Nephron (organoid): ENCODE measurements around the gene TOR1A.

ENCODE experiments used
- H3K27ac Mint-ChIP-seq, 3 experiments: 2 replicates each; pipeline ENCODE4 v1.8.0; 2020; ENCODE audit warnings: mixed read lengths in 3 of 3, mild to moderate bottlenecking in 2 of 3, moderate library complexity in 1 of 3
- H3K27me3 Mint-ChIP-seq: 2 replicates; pipeline ENCODE4 v1.8.0; 2021; ENCODE audit warnings: low read depth, mild to moderate bottlenecking, moderate library complexity, mixed read lengths
- H3K36me3 Mint-ChIP-seq: 2 replicates; pipeline ENCODE4 v1.8.0; 2020; ENCODE audit warnings: low read depth, mixed read lengths
- H3K4me1 Mint-ChIP-seq: 2 replicates; pipeline ENCODE4 v1.8.0; 2020; ENCODE audit warnings: mixed read lengths
- H3K4me3 Mint-ChIP-seq, 3 experiments: 2 replicates each; pipeline ENCODE4 v1.8.0; 2020; ENCODE audit warnings: mild to moderate bottlenecking in 3 of 3, mixed read lengths in 3 of 3, moderate library complexity in 2 of 3
- H3K9me3 Mint-ChIP-seq: 2 replicates; pipeline ENCODE4 v1.8.0; 2020; ENCODE audit warnings: mixed read lengths
- CTCF ChIP-seq, 3 experiments: fragments of 200-600 bp; sonication (generic); IDR thresholded peaks; one replicate each; pipeline ENCODE4 v1.5.0; 2021; ENCODE audit warnings: antibody characterized with exemption in 3 of 3; ENCODE audit not compliant: unreplicated experiment in 3 of 3

Gene TOR1A

GRCh38 chr9:129861447-129861827 lies 37.5 kb upstream of the TOR1A start:
- no peak for TF ChIP-seq CTCF (IDR thresholded peaks at IDR 0.05; ENCODE audit: unreplicated experiment in 3 of 3)
- no peaks in the 10 kb centered on the region for H3K9me3 Mint-ChIP-seq
- peaks cover 38% of the 10 kb centered on the region for H3K36me3 Mint-ChIP-seq
- H3K4me1 Mint-ChIP-seq: no peaks in the 10 kb centered on the region
- H3K27me3 Mint-ChIP-seq: peaks cover 5% of the 10 kb centered on the region
- no peak overlapping the region for H3K4me3 Mint-ChIP-seq
- H3K27ac Mint-ChIP-seq: no peak overlapping the region

- no peaks in the 10 kb centered on the region for H3K9me3 Mint-ChIP-seq
- peaks cover 35% of the 10 kb centered on the region for H3K36me3 Mint-ChIP-seq
- TF ChIP-seq CTCF (IDR thresholded peaks at IDR 0.05; ENCODE audit: unreplicated experiment in 3 of 3): no peak
- no peaks in the 10 kb centered on the region for H3K4me1 Mint-ChIP-seq
- no peak overlapping the region for H3K4me3 Mint-ChIP-seq
- H3K27me3 Mint-ChIP-seq: peaks cover 5% of the 10 kb centered on the region
- no peak overlapping the region for H3K27ac Mint-ChIP-seq
Measured at GRCh38 chr9:129860653-129861446, 36.9 kb upstream of the TOR1A start.

GRCh38 chr9:129858167-129858962 lies 34.4 kb upstream of the TOR1A start:
- Mint-ChIP-seq H3K27ac (no peak overlapping the region), H3K36me3 (peaks cover 41% of the 10 kb centered on the region), H3K4me1 (no peaks in the 10 kb centered on the region), H3K27me3 (peaks cover under 1% of the 10 kb centered on the region), H3K9me3 (no peaks in the 10 kb centered on the region), H3K4me3 (no peak overlapping the region)
- no peak for TF ChIP-seq CTCF (IDR thresholded peaks at IDR 0.05; ENCODE audit: unreplicated experiment in 3 of 3)

GRCh38 chr9:129857207-129857606 lies 33.3 kb upstream of the TOR1A start:
- no peak overlapping the region for H3K27ac Mint-ChIP-seq
- no peak overlapping the region for H3K4me3 Mint-ChIP-seq
- no peak for TF ChIP-seq CTCF (IDR thresholded peaks at IDR 0.05; ENCODE audit: unreplicated experiment in 3 of 3)

GRCh38 chr9:129854588-129855110 lies 30.7 kb upstream of the TOR1A start:
- no peak for TF ChIP-seq CTCF (IDR thresholded peaks at IDR 0.05; ENCODE audit: unreplicated experiment in 3 of 3)
- H3K4me1 Mint-ChIP-seq: peaks cover 5% of the 10 kb centered on the region
- H3K36me3 Mint-ChIP-seq: peaks cover 52% of the 10 kb centered on the region
- H3K4me3 Mint-ChIP-seq: no peak overlapping the region
- no peaks in the 10 kb centered on the region for H3K27me3 Mint-ChIP-seq
- H3K27ac Mint-ChIP-seq: no peak overlapping the region
- H3K9me3 Mint-ChIP-seq: no peaks in the 10 kb centered on the region

More at GRCh38 chr9:129857207-129857606, 33.3 kb upstream of the TOR1A start:
- H3K9me3 Mint-ChIP-seq: no peaks in the 10 kb centered on the region
- no peaks in the 10 kb centered on the region for H3K4me1 Mint-ChIP-seq
- H3K27me3 Mint-ChIP-seq: no peaks in the 10 kb centered on the region
- peaks cover 44% of the 10 kb centered on the region for H3K36me3 Mint-ChIP-seq
